ENCODE measurements around the gene HDAC9.

The HDAC9 gene

GRCh38 chr7:18570441-18570840, 74.9 kb downstream of the HDAC9 start:
- Histone ChIP-seq H3K4me1 (ENCODE audit: control insufficient read depth, insufficient read depth, low read length) (no peaks in the 10 kb centered on the region), H3K27ac (ENCODE audit: insufficient read depth, low read depth, low read length, poor library complexity, severe bottlenecking) (no peak overlapping the region)
- WGBS, 2 experiments: 88 to 89% methylated on average over 2 of the region's 3 CpGs

GRCh38 chr7:18570890-18571478, 75.4 kb downstream of the HDAC9 start:
- Histone ChIP-seq H3K9me3 (ENCODE audit: control insufficient read depth, low read length) (no peaks in the 10 kb centered on the region), H3K4me3 (ENCODE audit: insufficient read depth, low read depth, low read length) (no peak overlapping the region), H3K36me3 (ENCODE audit: control insufficient read depth, insufficient read depth, low read length) (no peaks in the 10 kb centered on the region), H3K27me3 (ENCODE audit: control insufficient read depth, insufficient read depth, low read length, poor library complexity, severe bottlenecking) (no peaks in the 10 kb centered on the region), H3K4me1 (ENCODE audit: control insufficient read depth, insufficient read depth, low read length) (no peaks in the 10 kb centered on the region), H3K27ac (ENCODE audit: insufficient read depth, low read depth, low read length, poor library complexity, severe bottlenecking) (no peak overlapping the region)
- WGBS, 2 experiments: 93 to 95% methylated on average over 2 of the region's 3 CpGs

More at GRCh38 chr7:18570441-18570840, 74.9 kb downstream of the HDAC9 start:
- Histone ChIP-seq H3K36me3 (ENCODE audit: control insufficient read depth, insufficient read depth, low read length) (no peaks in the 10 kb centered on the region), H3K9me3 (ENCODE audit: control insufficient read depth, low read length) (no peaks in the 10 kb centered on the region), H3K4me3 (ENCODE audit: insufficient read depth, low read depth, low read length) (no peak overlapping the region), H3K27me3 (ENCODE audit: control insufficient read depth, insufficient read depth, low read length, poor library complexity, severe bottlenecking) (no peaks in the 10 kb centered on the region)

- Histone ChIP-seq H3K27ac (ENCODE audit: insufficient read depth, low read depth, low read length, poor library complexity, severe bottlenecking) (no peak overlapping the region), H3K27me3 (ENCODE audit: control insufficient read depth, insufficient read depth, low read length, poor library complexity, severe bottlenecking) (no peaks in the 10 kb centered on the region), H3K9me3 (ENCODE audit: control insufficient read depth, low read length) (no peaks in the 10 kb centered on the region), H3K4me1 (ENCODE audit: control insufficient read depth, insufficient read depth, low read length) (no peaks in the 10 kb centered on the region), H3K36me3 (ENCODE audit: control insufficient read depth, insufficient read depth, low read length) (no peaks in the 10 kb centered on the region), H3K4me3 (ENCODE audit: insufficient read depth, low read depth, low read length) (no peak overlapping the region)
- WGBS, 2 experiments: 90 to 97% methylated on average over 2 to 3 of the region's 4 CpGs
These were observed 76.6 kb downstream of the HDAC9 start for GRCh38 chr7:18572154-18572553.

DNA sequence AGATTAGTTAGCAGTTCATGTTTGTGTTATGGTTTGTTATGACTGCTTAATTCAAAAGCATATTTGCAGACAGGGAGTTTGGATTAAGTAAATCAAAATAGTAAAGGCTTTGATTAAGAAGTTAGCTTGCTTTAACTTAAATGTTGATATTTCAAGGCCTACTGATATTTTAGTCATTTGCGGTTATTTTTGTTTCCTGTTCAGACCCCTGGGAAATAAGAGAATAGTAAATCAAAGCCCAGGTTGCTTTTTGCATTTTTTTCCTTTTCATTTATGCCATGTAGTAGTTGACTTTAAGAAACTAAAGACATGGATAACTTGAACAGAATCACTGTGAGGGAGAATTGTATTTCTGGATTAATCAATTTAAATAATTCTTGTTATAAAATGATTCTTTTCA, 77.3 kb downstream of the HDAC9 start:
- WGBS, 2 experiments: 100% methylated on average over 1 of the region's 1 CpG
- H3K27ac ChIP-seq (ENCODE audit: insufficient read depth, low read depth, low read length, poor library complexity, severe bottlenecking): no peak overlapping the region
- H3K4me1 ChIP-seq (ENCODE audit: control insufficient read depth, insufficient read depth, low read length): no peaks in the 10 kb centered on the region
- no peaks in the 10 kb centered on the region for H3K9me3 ChIP-seq (ENCODE audit: control insufficient read depth, low read length)
- H3K36me3 ChIP-seq (ENCODE audit: control insufficient read depth, insufficient read depth, low read length): no peaks in the 10 kb centered on the region
- H3K4me3 ChIP-seq (ENCODE audit: insufficient read depth, low read depth, low read length): no peak overlapping the region
- H3K27me3 ChIP-seq (ENCODE audit: control insufficient read depth, insufficient read depth, low read length, poor library complexity, severe bottlenecking): no peaks in the 10 kb centered on the region

GRCh38 chr7:18573410-18574234, 78.1 kb downstream of the HDAC9 start:
- 97% methylated on average over 20 of the region's 20 CpGs for WGBS, 2 experiments
- Histone ChIP-seq H3K4me3 (ENCODE audit: insufficient read depth, low read depth, low read length) (no peak overlapping the region), H3K36me3 (ENCODE audit: control insufficient read depth, insufficient read depth, low read length) (no peaks in the 10 kb centered on the region)

DNA sequence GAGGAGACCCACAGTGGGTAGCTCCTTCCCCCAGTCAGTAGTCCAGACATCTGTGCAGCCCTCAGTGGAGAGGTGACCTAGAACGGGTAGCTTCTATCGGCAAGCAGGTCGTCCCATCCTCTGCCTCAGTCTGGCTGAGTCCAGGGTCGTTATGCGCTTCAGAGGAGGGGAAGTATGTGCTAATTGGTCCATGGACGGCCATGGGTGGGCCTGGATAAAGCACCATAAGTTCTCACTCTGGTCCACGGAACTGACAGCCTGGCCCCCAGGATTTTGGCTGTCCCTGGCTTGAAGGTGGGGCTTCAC, 78.6 kb downstream of the HDAC9 start:
- WGBS, 2 experiments: 92 to 95% methylated on average over 7 of the region's 7 CpGs
- no peaks in the 10 kb centered on the region for H3K36me3 ChIP-seq (ENCODE audit: control insufficient read depth, insufficient read depth, low read length)
- no peak overlapping the region for H3K27ac ChIP-seq (ENCODE audit: insufficient read depth, low read depth, low read length, poor library complexity, severe bottlenecking)
- H3K4me1 ChIP-seq (ENCODE audit: control insufficient read depth, insufficient read depth, low read length): no peaks in the 10 kb centered on the region
- no peaks in the 10 kb centered on the region for H3K27me3 ChIP-seq (ENCODE audit: control insufficient read depth, insufficient read depth, low read length, poor library complexity, severe bottlenecking)
- no peak overlapping the region for H3K4me3 ChIP-seq (ENCODE audit: insufficient read depth, low read depth, low read length)
- no peaks in the 10 kb centered on the region for H3K9me3 ChIP-seq (ENCODE audit: control insufficient read depth, low read length)

More at GRCh38 chr7:18573410-18574234, 78.1 kb downstream of the HDAC9 start:
- no peaks in the 10 kb centered on the region for H3K27me3 ChIP-seq (ENCODE audit: control insufficient read depth, insufficient read depth, low read length, poor library complexity, severe bottlenecking)
- no peak overlapping the region for H3K27ac ChIP-seq (ENCODE audit: insufficient read depth, low read depth, low read length, poor library complexity, severe bottlenecking)
- H3K4me1 ChIP-seq (ENCODE audit: control insufficient read depth, insufficient read depth, low read length): no peaks in the 10 kb centered on the region
- H3K9me3 ChIP-seq (ENCODE audit: control insufficient read depth, low read length): no peaks in the 10 kb centered on the region

GRCh38 chr7:18574676-18575075, 79.1 kb downstream of the HDAC9 start:
- H3K36me3 ChIP-seq (ENCODE audit: control insufficient read depth, insufficient read depth, low read length): no peaks in the 10 kb centered on the region
- no peaks in the 10 kb centered on the region for H3K9me3 ChIP-seq (ENCODE audit: control insufficient read depth, low read length)
- 95 to 97% methylated on average over 14 of the region's 14 CpGs for WGBS, 2 experiments
- H3K4me1 ChIP-seq (ENCODE audit: control insufficient read depth, insufficient read depth, low read length): no peaks in the 10 kb centered on the region
- no peak overlapping the region for H3K27ac ChIP-seq (ENCODE audit: insufficient read depth, low read depth, low read length, poor library complexity, severe bottlenecking)
- H3K4me3 ChIP-seq (ENCODE audit: insufficient read depth, low read depth, low read length): no peak overlapping the region
- no peaks in the 10 kb centered on the region for H3K27me3 ChIP-seq (ENCODE audit: control insufficient read depth, insufficient read depth, low read length, poor library complexity, severe bottlenecking)

DNA sequence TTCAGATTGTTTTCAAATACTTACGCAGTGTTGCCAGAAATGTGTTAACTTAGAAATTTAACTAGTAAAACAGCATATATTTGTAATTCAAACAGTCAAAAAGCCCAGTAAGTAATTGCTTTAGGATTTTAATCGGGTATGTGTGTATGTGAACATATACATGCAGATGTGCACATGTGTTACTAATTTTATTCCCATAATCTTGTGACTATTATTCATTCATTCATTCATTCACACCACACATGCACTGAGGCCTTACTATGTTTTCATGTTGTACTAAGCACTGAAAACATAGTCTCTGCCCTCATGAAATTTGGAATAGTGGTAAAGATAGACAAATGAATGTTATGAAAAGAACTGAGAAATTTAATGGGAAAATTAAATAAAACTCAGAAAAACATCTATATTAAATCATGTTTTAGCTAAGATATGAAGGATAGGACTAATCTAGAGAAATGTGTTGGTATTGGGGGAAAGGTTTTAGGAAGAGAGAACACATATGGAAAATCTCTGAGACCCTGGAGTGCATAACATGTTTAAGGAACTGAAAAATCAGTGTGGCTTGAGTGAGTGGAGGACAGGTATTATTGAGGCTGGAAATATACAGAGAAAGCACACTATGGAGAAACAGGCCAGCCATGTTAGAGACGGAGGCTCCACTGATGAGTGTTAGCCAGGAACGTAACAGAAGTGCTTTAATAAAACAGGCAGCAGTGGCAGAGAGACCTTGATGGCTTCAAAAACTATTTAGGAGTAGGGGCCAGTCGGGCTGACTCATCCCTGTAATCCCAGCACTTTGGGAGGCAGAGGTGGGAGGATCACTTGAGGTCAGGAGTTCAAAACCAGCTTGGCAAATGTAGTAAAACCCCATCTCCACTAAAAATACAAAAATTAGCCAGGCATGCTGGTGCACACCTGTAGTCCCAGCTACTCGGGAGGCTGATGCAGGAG, 80.3 kb downstream of the HDAC9 start:
- WGBS, 2 experiments: 88 to 91% methylated on average over 4 to 6 of the region's 6 CpGs
- H3K4me1 ChIP-seq (ENCODE audit: control insufficient read depth, insufficient read depth, low read length): no peaks in the 10 kb centered on the region
- H3K27me3 ChIP-seq (ENCODE audit: control insufficient read depth, insufficient read depth, low read length, poor library complexity, severe bottlenecking): no peaks in the 10 kb centered on the region
- no peak overlapping the region for H3K4me3 ChIP-seq (ENCODE audit: insufficient read depth, low read depth, low read length)
- H3K27ac ChIP-seq (ENCODE audit: insufficient read depth, low read depth, low read length, poor library complexity, severe bottlenecking): no peak overlapping the region
- no peaks in the 10 kb centered on the region for H3K9me3 ChIP-seq (ENCODE audit: control insufficient read depth, low read length)
- H3K36me3 ChIP-seq (ENCODE audit: control insufficient read depth, insufficient read depth, low read length): no peaks in the 10 kb centered on the region

DNA sequence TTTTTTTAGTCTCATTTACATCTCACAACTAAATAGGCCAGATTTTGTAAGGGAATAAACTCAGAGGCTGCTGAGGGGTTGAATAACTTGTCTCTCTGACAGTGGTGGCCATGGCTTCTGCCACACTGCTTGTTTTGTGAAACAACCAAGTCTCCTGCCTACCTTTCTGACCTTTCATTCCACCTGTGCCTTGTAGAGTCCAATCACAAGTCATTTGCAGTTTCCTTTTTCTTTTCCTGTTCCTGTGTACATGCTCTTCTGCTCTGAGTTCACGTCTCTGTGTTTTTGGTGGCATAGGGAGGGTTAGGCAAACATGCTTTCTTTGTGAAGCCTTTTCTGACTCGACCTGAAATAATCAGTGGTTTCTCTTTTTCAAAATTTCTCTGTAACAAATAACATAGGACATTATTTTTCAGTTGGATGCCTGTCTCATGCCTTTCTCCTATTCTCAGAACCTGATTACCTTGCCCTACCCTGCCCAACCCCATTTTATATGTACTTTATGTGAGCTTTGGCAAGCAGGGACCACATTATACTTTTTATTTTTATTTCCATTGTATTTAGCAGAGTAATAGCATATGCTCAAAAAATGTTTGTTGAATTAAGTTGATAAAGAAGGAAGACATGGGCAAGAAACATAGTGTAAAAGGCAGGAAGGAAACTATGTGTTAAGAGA, 81.7 kb downstream of the HDAC9 start:
- Histone ChIP-seq H3K4me1 (ENCODE audit: control insufficient read depth, insufficient read depth, low read length) (no peaks in the 10 kb centered on the region), H3K9me3 (ENCODE audit: control insufficient read depth, low read length) (no peaks in the 10 kb centered on the region), H3K27me3 (ENCODE audit: control insufficient read depth, insufficient read depth, low read length, poor library complexity, severe bottlenecking) (no peaks in the 10 kb centered on the region), H3K27ac (ENCODE audit: insufficient read depth, low read depth, low read length, poor library complexity, severe bottlenecking) (no peak overlapping the region), H3K36me3 (ENCODE audit: control insufficient read depth, insufficient read depth, low read length) (no peaks in the 10 kb centered on the region), H3K4me3 (ENCODE audit: insufficient read depth, low read depth, low read length) (no peak overlapping the region)
- WGBS, 2 experiments: 92 to 93% methylated on average over 1 to 2 of the region's 2 CpGs

All from ectodermal cell (in vitro differentiated cells).